RKO (cell line): Measurements from ENCODE around the gene PFDN1.
"Not testable (repeated sequence)": the region's sequence is repeated elsewhere in the genome, so short reads cannot be mapped to it uniquely, and the experiment has no call there.

Experiments used
- DNase-seq: peaks from one replicate; pipeline ENCODE4 v3.0.0-alpha.2; 2016; ENCODE audit warnings: low spot score

The PFDN1 gene

GRCh38 chr5:140214831-140215230, 88.1 kb downstream of the PFDN1 start:
- no peak for DNase-seq

GRCh38 chr5:140213370-140213983, 89.4 kb downstream of the PFDN1 start:
- DNase-seq, result no peak

- no peak for DNase-seq
Measured at GRCh38 chr5:140208065-140208464, 94.8 kb downstream of the PFDN1 start.

GRCh38 chr5:140207250-140207964, 95.5 kb downstream of the PFDN1 start:
- no peak for DNase-seq

- DNase-seq, result no peak
Measured at GRCh38 chr5:140205952-140206351, 96.9 kb downstream of the PFDN1 start.

- no peak for DNase-seq
Measured at GRCh38 chr5:140205216-140205615, 97.7 kb downstream of the PFDN1 start.

GRCh38 chr5:140202610-140203009, 100.3 kb downstream of the PFDN1 start:
- no peak for DNase-seq

GRCh38 chr5:140202078-140202477, 100.8 kb downstream of the PFDN1 start:
- DNase-seq, result no peak

- not testable (repeated sequence) for DNase-seq
Measured at GRCh38 chr5:140198915-140199314, 104.0 kb downstream of the PFDN1 start.

- DNase-seq, result no peak
Measured at GRCh38 chr5:140197023-140197422, 105.9 kb downstream of the PFDN1 start.

GRCh38 chr5:140196115-140196814, 106.6 kb downstream of the PFDN1 start:
- no peak for DNase-seq
